HG03196 (cell line): Measurements from ENCODE around the gene C6orf132.
"Not testable (repeated sequence)": the region's sequence is repeated elsewhere in the genome, so short reads cannot be mapped to it uniquely, and the experiment has no call there.

Source experiments
- ATAC-seq: cut with Tn5 transposase; IDR thresholded peaks from one replicate; pipeline ENCODE4 v1.9.1; 2021; ENCODE audit not compliant: unreplicated experiment

C6orf132 gene, protein sequence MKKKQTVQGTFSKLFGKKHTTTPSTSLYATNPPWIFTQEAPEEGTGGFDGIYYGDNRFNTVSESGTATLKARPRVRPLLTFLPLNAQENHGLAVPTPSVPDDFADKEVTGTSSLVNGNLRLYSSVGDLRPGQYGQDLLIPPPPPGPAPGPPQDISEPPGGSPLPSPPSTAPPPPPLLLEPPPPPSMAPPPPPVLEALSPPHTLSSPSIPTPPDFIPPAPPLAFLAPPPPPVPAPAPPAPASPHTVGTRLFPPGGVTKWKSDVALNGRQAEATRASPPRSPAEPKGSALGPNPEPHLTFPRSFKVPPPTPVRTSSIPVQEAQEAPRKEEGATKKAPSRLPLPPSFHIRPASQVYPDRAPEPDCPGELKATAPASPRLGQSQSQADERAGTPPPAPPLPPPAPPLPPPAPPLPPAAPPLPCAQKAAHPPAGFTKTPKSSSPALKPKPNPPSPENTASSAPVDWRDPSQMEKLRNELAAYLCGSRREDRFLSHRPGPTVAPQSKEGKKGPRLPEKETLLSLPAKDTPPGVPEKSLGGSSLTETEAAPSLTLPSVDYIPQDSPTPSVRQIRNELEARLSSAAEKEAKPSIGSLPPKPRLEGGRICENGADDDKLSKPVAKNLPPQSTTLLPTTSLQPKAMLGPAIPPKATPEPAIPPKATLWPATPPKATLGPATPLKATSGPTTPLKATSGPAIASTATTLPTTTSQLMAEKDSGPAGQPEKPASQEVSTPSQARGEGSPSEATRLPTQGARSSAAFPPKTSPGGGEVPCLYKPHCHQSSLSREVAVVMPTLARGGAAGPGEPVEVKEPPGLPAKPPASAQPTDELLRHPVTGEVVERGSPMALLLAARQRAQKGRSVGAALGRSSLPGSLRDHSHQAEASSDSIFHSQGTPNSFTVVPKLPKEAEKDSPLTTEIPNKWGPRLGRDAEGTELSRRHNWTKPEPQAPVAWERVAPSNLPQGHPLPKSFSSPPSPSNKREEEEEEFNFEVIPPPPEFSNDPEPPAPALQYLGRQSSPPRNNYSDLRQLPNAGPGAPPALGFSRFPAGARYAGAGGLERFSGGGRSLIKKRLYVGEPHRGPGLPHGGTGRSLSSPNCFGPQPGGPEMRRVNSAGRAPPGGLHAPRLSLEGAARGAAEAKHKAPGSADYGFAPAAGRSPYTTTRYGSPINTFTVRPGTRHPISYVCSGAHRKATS

DNA sequence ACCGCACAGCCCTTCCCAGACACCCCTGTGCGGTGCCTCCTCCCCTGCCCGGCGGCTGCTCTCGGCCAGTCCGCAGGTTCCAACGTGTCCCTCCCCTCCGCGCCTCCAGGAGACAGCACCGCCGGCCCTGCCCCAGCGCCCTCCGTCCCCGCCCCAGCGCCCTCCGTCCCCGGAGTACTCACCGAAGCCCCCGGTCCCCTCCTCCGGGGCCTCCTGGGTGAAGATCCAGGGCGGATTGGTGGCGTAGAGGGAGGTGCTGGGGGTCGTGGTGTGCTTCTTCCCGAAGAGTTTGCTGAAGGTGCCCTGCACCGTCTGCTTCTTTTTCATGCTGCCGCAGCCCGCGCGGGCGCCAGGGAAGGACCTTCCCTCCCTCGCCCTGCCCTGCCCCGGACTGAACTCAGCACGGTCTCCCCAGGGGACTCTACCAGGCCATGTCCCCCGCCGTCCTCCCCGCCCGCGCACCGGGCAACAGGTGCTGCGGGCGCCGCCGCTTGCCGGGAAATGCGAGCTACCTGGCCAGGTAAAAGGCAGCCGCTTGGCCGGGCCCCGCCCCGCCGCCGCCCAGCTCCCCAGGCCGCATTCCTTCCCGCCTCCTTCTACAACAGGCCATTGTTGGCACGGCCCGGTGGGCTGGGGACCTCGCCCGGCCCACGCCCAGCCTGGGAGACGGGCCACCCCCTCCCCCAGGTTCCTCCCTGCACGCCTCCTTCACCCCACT, at the start of gene C6orf132:
Gene C6orf132, minus strand, starts transcription at position 503 of the 718 bp plus-strand sequence. Its CDS starts 176 bp downstream, at position 327.
- ATAC-seq, result no peak

- no peak for ATAC-seq
Measured at GRCh38 chr6:42190554-42191183, 48.2 kb upstream of the C6orf132 start.

GRCh38 chr6:42188406-42188805, 46.0 kb upstream of the C6orf132 start:
- no peak for ATAC-seq

DNA sequence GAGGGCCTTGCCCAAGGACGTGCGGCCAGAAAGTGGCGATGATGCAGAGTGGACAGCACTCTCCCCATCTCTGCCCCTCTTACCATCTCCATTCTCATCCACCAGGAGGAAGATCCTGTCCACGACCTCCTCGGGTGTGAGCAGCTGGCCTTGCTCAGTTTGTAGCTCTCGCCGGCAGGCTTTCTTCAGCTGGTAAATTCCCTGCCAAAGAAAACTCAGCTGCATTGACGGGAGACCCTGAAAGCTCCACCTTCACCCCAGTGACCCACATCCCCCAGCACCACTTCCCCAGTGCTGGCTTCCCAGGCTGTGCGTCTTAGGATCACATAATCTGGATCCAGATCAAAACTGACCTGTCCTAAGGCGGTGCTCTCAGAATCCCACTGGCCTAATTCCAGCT, 43.2 kb upstream of the C6orf132 start:
- ATAC-seq, result no peak

DNA sequence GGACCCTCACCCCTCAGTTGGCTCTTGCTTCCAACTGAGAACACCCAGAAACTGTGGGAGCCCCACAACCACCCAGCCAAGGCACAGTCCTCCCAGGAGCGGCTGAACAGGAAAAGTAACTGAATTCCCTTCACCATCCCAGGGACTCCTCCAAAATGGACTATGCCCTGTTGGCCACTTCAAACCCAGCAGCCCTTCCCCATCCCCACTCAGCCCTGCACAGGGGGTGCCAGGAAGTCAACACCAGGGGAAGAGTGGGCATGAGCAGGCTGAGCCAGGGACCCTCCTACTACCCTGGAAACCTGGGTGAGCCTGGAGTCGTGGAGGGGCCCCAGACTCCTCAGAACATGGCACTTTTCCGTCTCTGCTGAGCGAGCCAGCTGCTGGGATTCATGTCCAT, 42.1 kb upstream of the C6orf132 start:
- ATAC-seq, result no peak

- ATAC-seq, result no peak
Measured at GRCh38 chr6:42182101-42182500, 39.7 kb upstream of the C6orf132 start.

GRCh38 chr6:42179945-42180313, 37.5 kb upstream of the C6orf132 start:
- no peak for ATAC-seq

- no peak for ATAC-seq
Measured at GRCh38 chr6:42179261-42179944, 37.0 kb upstream of the C6orf132 start.

DNA sequence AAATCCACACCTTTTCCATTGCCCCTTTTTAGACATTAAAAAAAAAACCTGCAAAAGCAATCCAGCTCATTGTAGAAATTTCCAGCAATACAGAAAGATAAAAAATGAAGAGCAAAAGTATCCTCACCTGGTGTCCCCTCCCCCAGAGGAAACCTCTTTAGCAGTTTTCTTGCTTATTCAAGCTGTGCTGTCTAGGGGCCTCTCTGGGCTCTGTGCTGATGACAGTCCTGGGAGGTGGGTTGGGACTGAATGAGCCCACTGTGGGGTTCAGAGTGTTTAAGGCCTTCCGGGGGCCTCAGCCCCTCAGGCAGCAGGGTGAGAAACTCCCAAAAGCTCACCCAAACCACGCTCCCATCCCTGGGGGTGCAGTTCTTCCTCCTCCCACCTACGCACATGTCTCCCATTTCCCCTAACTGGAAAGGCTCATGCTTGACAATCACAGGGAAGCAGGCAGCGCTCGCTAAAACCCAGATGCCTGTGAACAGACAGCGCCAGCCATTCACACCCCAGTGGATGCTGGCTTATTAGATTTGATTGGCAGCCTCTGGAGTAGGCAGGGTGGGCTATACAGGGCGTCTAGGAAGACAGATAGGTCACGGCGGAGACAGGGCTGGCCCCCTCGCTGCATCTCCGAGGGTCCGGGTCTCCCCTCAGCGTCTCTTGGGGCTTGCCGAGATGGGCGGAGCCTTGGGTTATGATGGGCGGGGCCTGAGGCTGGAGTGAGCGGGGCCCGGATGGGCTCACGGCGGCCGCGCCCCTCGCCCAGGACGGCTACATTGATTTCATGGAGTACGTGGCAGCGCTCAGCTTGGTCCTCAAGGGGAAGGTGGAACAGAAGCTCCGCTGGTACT, 35.3 kb upstream of the C6orf132 start:
- ATAC-seq, result no peak

GRCh38 chr6:42176981-42177380, 34.6 kb upstream of the C6orf132 start:
- ATAC-seq, result no peak

DNA sequence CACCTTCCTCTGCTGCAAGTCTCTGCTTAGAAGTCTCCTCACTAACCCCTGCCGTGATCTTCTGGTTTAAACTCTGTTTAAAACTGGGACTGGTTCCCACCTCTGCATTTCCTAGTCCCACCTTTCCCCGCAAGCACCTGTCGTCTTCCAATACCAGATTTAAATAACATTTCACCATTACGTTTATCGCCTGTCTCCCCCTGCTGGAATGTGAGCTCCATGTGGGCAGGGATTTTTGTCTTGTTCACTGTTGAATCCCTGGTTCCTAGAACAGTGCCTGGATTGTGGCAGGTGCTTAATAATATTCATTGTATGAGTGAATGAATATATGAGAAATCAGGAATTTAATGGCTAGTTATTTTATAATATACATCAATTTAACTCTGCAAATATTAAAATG, 33.4 kb upstream of the C6orf132 start:
- no peak for ATAC-seq

GRCh38 chr6:42173101-42173500, 30.7 kb upstream of the C6orf132 start, which contains the start of gene GUCA1A:
Gene GUCA1A, plus strand, starts transcription at chr6:42173364. Its CDS starts 250 bp downstream, at chr6:42173614.
- ATAC-seq, result no peak

DNA sequence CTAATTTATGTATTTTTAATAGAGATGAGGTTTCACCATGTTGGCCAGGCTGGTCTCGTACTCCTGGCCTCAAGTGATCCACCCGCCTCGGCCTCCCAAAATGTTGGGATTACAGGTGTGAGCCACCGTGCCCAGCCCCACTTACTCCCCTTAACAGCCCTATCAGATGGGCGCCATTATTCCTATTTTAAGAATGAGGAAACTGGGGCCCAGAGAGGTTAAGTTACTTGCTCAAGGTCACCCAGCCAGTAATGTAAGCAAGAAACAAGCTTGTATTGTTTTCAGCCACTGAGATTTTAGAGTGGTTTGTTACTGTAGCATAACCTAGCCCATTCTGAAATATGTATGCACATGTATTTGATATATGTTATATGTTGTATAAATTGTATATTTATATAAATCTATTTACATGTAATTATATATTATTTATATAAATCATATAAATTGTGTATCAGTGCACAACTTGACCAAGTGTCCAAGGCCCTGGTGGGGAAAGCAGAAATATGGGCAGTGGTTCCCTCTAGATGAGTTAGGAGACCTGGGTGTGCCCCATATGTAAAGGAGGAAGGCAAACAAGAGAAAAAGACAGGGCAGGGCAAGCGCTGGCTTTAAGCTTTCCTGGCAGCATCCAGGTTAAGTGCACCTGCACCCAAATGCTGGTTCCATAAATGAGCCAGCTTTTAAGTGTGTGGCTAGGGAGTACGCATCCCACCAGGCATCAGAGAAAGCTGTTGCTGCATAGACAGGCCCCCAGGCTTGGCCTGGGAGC, 29.6 kb upstream of the C6orf132 start:
- ATAC-seq, result no peak

GRCh38 chr6:42169780-42170179, 27.4 kb upstream of the C6orf132 start:
- not testable (repeated sequence) for ATAC-seq

GRCh38 chr6:42168650-42169049, 26.2 kb upstream of the C6orf132 start:
- no peak for ATAC-seq

DNA sequence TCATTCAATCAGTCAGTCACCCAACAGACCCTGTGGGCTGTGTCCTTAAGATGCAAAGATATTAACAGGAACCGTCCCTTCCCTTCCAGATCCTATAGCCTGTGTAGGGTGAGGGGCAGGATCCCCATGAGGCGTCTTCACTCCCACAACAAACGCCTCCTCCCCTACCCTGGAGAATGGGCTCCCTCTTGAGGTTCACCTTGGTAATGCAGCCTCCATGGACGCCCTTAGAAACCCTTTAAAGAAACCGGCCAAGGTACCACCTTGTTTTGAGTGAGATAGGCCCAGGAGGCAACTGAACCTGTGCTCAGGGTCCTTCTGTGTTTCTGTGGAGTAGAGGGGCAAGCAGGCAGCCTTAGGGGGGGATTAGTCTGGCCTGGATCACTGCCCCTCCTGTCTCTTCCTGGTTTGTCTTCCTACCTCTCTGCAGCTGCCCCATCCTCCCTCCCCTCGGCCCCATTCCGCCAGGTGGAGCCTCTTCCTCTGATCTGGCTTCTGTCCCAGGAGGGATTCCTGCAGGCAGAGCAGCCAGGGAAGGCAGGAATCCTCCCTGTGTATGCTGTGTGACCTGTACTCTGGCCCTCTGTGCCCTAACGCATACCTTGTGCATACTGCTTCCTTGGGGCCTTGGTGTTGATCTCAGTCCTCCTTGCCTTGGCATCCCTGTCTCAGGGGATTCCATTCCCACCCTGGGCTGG, 24.2 kb upstream of the C6orf132 start:
- ATAC-seq, result no peak

- ATAC-seq, result no peak
Measured at GRCh38 chr6:42165016-42165415, 22.6 kb upstream of the C6orf132 start.
